Right lobe of liver (tissue), 6 donors: ENCODE results near the gene SYVN1. TPM values are rescaled to one million over a fixed set of nuclear protein-coding genes. Genes with fewer than 3 reads are reported as not detected.

ENCODE experiments used
- ATAC-seq, 4 donors: fragments of 200-7000 bp; cut with Tn5 transposase; one replicate each; pipeline ENCODE4 v1.9.1; 2020; ENCODE audit warnings: mild to moderate bottlenecking in 4 of 4, moderate library complexity in 4 of 4
- DNase-seq, 3 donors: peaks; one replicate each; pipeline ENCODE4 v3.0.0-alpha.2; 2020
- H3K27ac ChIP-seq, 3 donors: fragments of 200-600 bp; one replicate each; pipeline ENCODE4 v1.8.0; 2022
- H3K27me3 ChIP-seq, 2 donors: fragments of 200-600 bp; one replicate each; pipeline ENCODE4 v1.8.0; 2022
- H3K36me3 ChIP-seq, 4 donors: fragments of 200-600 bp; sonication (generic) in 1 of 4; one replicate each; pipeline versions ENCODE4 v1.5.1 to v1.8.0; 2017 to 2022; ENCODE audit warnings: control low read depth in 1 of 4
- H3K4me1 ChIP-seq, 4 donors: fragments of 200-600 bp; sonication (generic) in 1 of 4; one replicate each; pipeline versions ENCODE4 v1.5.1 to v1.8.0; 2017 to 2022; ENCODE audit warnings: control low read depth in 1 of 4
- H3K4me3 ChIP-seq, 3 donors: fragments of 200-600 bp; one replicate each; pipeline ENCODE4 v1.8.0; 2022
- H3K9me3 ChIP-seq, 4 donors: fragments of 200-600 bp; sonication (generic) in 1 of 4; one replicate each; pipeline versions ENCODE4 v1.5.1 to v1.8.0; 2017 to 2022; ENCODE audit warnings: control low read depth in 1 of 4
- POLR2A ChIP-seq: fragments of 450-650 bp; IDR thresholded peaks from one replicate; pipeline ENCODE4 v1.6.1; 2017; ENCODE audit warnings: antibody characterized with exemption, mild to moderate bottlenecking
- WGBS: methylation state at CpG from one replicate; pipeline ENCODE4 v1.1.6; 2018; ENCODE audit warnings: low coverage, low lambda C conversion rate; ENCODE audit not compliant: insufficient coverage; ENCODE audit errors: missing lambda C conversion rate; 5-methylcytosine and 5-hydroxymethylcytosine counted together
- intact Hi-C, 2 donors: fragments of 100-400 bp; cut with DNase I; formaldehyde crosslinking; loops; one replicate each; pipeline versions ENCODE4 v1.11.2 to v1.14.1; 2022
- total RNA-seq, 6 experiments: library from RNA; depleted of rRNA in 2 of 6; stranded (reverse); fragments of >200 nt in 2 of 6; fragmentation: NEBNext Ultra II Directional in 3 of 6; extraction: Animal tissue kit (Norgen Biotek cat#: 25700) in 3 of 6; gene quantifications; one replicate each; pipeline versions ENCODE4 v1.1.0 to v1.2.4, GENCODE V29; 2016 to 2023
- TF ChIP-seq, protein P1 (sequence below), 4 donors: fragments of 200-600 bp in 3 of 4; fragments of 450-650 bp in 1 of 4; IDR thresholded peaks; one replicate each; pipeline versions ENCODE4 v1.5.1 to v1.8.0; 2016 to 2022; ENCODE audit warnings: antibody characterized with exemption in 4 of 4, mild to moderate bottlenecking in 2 of 4
- donor health status: DM: no; HTN: yes; CAD: no.
- donor health status: DM: no; HTN: no; CAD: no.
- donor health status: DM: no; HTN: no; CAD: no.
- donor health status: DM: no; HTN: yes; CAD: no.
- donor health status: DM: no; HTN: yes; CAD: no.

The SYVN1 gene
- total RNA-seq, 6 experiments from 2014 or later: 73.0 to 120 (median 109) TPM

DNA sequence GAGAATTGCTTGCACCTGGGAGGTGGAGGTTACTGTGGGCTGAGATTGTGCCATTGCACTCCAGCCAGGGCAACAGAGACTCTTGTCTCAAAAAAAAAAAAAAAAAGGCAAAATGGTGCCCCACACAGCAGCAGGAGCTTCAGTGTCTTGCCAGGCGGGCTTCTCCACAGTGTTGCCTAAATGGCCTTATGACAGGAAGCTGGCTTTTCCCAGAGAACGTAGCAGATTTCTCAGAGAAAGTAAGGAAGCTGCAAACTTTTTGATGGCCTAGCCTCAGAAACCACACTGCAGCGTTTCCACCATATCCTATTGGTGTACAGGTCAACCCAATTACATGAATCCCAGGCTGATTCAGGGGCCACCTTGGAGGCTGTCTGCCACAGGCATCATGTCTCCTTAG lies 23.0 kb upstream of the SYVN1 start:
- no peak for DNase-seq
- intact Hi-C loops: no loop called here
- ATAC-seq: no peak
- 60% methylated on average over 1 of the region's 3 CpGs for whole genome bisulfite sequencing
- no peak overlapping the region for H3K27ac ChIP-seq
- H3K4me3 ChIP-seq: no peak overlapping the region
- no peak for TF ChIP-seq POLR2A
- TF ChIP-seq, protein P1, sequence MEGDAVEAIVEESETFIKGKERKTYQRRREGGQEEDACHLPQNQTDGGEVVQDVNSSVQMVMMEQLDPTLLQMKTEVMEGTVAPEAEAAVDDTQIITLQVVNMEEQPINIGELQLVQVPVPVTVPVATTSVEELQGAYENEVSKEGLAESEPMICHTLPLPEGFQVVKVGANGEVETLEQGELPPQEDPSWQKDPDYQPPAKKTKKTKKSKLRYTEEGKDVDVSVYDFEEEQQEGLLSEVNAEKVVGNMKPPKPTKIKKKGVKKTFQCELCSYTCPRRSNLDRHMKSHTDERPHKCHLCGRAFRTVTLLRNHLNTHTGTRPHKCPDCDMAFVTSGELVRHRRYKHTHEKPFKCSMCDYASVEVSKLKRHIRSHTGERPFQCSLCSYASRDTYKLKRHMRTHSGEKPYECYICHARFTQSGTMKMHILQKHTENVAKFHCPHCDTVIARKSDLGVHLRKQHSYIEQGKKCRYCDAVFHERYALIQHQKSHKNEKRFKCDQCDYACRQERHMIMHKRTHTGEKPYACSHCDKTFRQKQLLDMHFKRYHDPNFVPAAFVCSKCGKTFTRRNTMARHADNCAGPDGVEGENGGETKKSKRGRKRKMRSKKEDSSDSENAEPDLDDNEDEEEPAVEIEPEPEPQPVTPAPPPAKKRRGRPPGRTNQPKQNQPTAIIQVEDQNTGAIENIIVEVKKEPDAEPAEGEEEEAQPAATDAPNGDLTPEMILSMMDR (IDR thresholded peaks at IDR 0.05): no peak
- H3K9me3 ChIP-seq: no peaks in the 10 kb centered on the region
- H3K27me3 ChIP-seq: no peaks in the 10 kb centered on the region
- H3K4me1 ChIP-seq: no peaks in the 10 kb centered on the region
- H3K36me3 ChIP-seq: no peaks in the 10 kb centered on the region

DNA sequence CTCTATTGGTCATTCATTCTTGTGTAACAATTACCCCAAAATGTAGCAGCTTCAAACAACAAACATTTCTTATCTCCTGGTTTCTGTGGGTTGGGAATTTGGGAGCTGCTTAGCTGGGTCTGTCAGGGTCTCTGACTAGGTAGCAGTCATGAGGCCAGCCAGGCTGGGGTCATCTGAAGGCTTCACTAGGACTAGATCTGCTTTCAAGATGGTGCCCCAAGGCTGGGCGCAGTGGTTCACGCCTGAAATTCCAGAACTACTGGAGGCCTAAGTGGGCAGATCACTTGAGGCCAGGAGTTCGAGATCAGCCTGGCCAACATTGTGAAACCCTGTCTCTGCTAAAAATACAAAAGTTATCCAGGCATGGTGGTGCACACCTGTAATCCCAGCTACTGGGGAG lies 22.6 kb upstream of the SYVN1 start:
- 93% methylated on average over 2 of the region's 3 CpGs for WGBS
- Histone ChIP-seq H3K27ac (no peak overlapping the region), H3K4me1 (peaks cover 0 to 1% (median under 1%) of the 10 kb centered on the region in 4 donors), H3K27me3 (no peaks in the 10 kb centered on the region), H3K4me3 (no peak overlapping the region), H3K36me3 (no peaks in the 10 kb centered on the region), H3K9me3 (no peaks in the 10 kb centered on the region)
- DNase-seq: peak in 1 of 3 donors; percentile 13
- intact Hi-C loops: no loop called here
- TF ChIP-seq, protein P1 (IDR thresholded peaks at IDR 0.05): no peak
- no peak for TF ChIP-seq POLR2A
- ATAC-seq: no peak

DNA sequence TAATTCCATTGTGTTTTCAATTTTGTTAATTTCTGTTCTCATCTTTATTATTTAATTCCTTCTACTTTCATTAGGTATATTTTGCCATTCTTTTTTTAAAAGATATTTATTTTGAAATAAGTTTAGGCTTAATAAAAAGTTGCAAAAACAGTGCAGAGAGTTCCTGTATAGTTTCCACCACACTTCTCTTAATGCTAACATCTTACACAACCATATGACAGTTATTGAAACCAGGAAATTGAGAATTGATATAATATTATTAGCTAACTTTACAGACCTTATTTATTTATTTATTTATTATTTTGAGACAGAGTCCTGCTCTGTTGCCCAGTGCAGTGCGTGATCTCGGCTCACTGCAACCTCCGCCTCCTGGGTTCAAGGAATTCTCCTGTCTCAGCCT lies 21.9 kb upstream of the SYVN1 start:
- WGBS: 90% methylated on average over 3 of the region's 3 CpGs
- Histone ChIP-seq H3K4me3 (no peak overlapping the region), H3K36me3 (no peaks in the 10 kb centered on the region), H3K4me1 (peaks cover 0 to 8% (median 4%) of the 10 kb centered on the region in 4 donors), H3K27ac (no peak overlapping the region), H3K9me3 (no peaks in the 10 kb centered on the region), H3K27me3 (no peaks in the 10 kb centered on the region)
- no peak for DNase-seq
- intact Hi-C loops: no loop called here
- no peak for TF ChIP-seq POLR2A
- TF ChIP-seq, protein P1 (IDR thresholded peaks at IDR 0.05): no peak
- ATAC-seq: no peak

DNA sequence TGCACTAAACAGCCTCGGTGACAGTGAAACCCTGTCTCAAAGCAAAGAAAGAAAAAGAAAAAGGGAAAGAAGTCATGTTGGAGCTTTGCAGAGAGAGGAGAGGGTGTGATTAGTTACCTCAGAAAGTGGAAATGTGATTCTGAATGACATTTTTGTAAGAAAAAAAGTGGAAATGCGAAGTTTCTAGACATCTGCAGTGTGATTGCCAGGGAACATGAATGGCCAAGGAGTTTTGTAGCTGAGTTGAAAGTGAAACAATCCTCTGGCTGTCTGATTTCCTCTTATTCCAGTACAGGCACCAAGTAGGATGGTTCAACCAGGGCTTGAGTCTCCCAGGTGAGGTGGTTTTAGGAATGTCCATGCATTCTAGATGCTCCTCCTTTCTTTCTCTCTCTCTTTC lies 17.8 kb upstream of the SYVN1 start:
- H3K9me3 ChIP-seq: no peaks in the 10 kb centered on the region
- no peak overlapping the region for H3K4me3 ChIP-seq
- intact Hi-C loops: no loop called here
- no peak overlapping the region for H3K27ac ChIP-seq
- peaks cover 0 to 20% (median 15%) of the 10 kb centered on the region in 4 donors for H3K4me1 ChIP-seq
- WGBS: 61% methylated on average over 2 of the region's 2 CpGs
- no peaks in the 10 kb centered on the region for H3K27me3 ChIP-seq
- DNase-seq (no peak), ATAC-seq (peak in 2 of 4 donors; percentile 24 to 30)
- TF ChIP-seq, protein P1 (IDR thresholded peaks at IDR 0.05): no peak
- no peak for TF ChIP-seq POLR2A
- H3K36me3 ChIP-seq: no peaks in the 10 kb centered on the region
